ENCODE measurements around the gene SYTL3.

SYTL3 gene

GRCh38 chr6:158684311-158684710 is 34.5 kb downstream of the SYTL3 start:
- no peak for DNase-seq (ENCODE audit: extremely low spot score)
- CTCF ChIA-PET: interaction anchor here (0.6 to 0.7 kb wide), 2 partner anchors 24 to 451 kb away, joined by 3 to 4 read pairs; no protein-coding TSS in a partner anchor
- TF ChIP-seq BHLHE40 (IDR thresholded peaks at IDR 0.05; ENCODE audit: borderline replicate concordance): no peak
- no peak for TF ChIP-seq SP1 (IDR thresholded peaks at IDR 0.05)
- TF ChIP-seq NFRKB (IDR thresholded peaks at IDR 0.05): no peak
- no peak for TF ChIP-seq CTBP1 (IDR thresholded peaks at IDR 0.05; ENCODE audit: borderline replicate concordance)
- TF ChIP-seq FOXK2 (IDR thresholded peaks at IDR 0.05): no peak
- TF ChIP-seq HDGF (IDR thresholded peaks at IDR 0.05; ENCODE audit: borderline replicate concordance): no peak
- TF ChIP-seq FOXA1 (IDR thresholded peaks at IDR 0.05): no peak
- no peak for TF ChIP-seq PKNOX1 (IDR thresholded peaks at IDR 0.05)
- no peak for TF ChIP-seq TARDBP (IDR thresholded peaks at IDR 0.05)
- TF ChIP-seq ZNF384 (IDR thresholded peaks at IDR 0.05): no peak
- no peak for TF ChIP-seq SUZ12 (IDR thresholded peaks at IDR 0.05)
- no peak for TF ChIP-seq ELF4 (IDR thresholded peaks at IDR 0.05)
- TF ChIP-seq LEF1 (IDR thresholded peaks at IDR 0.05; ENCODE audit: borderline replicate concordance): no peak
- TF ChIP-seq FOXM1 (IDR thresholded peaks at IDR 0.05; ENCODE audit: borderline replicate concordance): no peak
- TF ChIP-seq L3MBTL2 (conservative IDR thresholded peaks at IDR 0.05): no peak
- no peak for TF ChIP-seq ARNT (IDR thresholded peaks at IDR 0.05)
- POLR2A ChIA-PET: no interaction called here

GRCh38 chr6:158684745-158685324 is 35.0 kb downstream of the SYTL3 start:
- POLR2A ChIA-PET: no interaction called here
- CTCF ChIA-PET: interaction anchor here (0.6 to 0.7 kb wide), 2 partner anchors 25 to 451 kb away, joined by 3 to 4 read pairs; no protein-coding TSS in a partner anchor
- no peak for TF ChIP-seq NFRKB (IDR thresholded peaks at IDR 0.05)
- TF ChIP-seq ZNF384 (IDR thresholded peaks at IDR 0.05): peak; percentile 60
- no peak for DNase-seq (ENCODE audit: extremely low spot score)

- ChIA-PET POLR2A (no interaction called here), CTCF (interaction anchor here (0.6 kb wide), 1 partner anchor 213 kb away, joined by 4 read pairs; no protein-coding TSS in a partner anchor)
- no peak for DNase-seq (ENCODE audit: extremely low spot score)
- no peak for TF ChIP-seq CTBP1 (IDR thresholded peaks at IDR 0.05; ENCODE audit: borderline replicate concordance)
- TF ChIP-seq ZNF384 (IDR thresholded peaks at IDR 0.05): no peak
- TF ChIP-seq ARNT (IDR thresholded peaks at IDR 0.05): no peak
- TF ChIP-seq TARDBP (IDR thresholded peaks at IDR 0.05): no peak
- TF ChIP-seq FOXM1 (IDR thresholded peaks at IDR 0.05; ENCODE audit: borderline replicate concordance): no peak
- TF ChIP-seq FOXK2 (IDR thresholded peaks at IDR 0.05): no peak
- TF ChIP-seq FOXA1 (IDR thresholded peaks at IDR 0.05): no peak
- TF ChIP-seq L3MBTL2 (conservative IDR thresholded peaks at IDR 0.05): no peak
- no peak for TF ChIP-seq HDGF (IDR thresholded peaks at IDR 0.05; ENCODE audit: borderline replicate concordance)
- no peak for TF ChIP-seq BHLHE40 (IDR thresholded peaks at IDR 0.05; ENCODE audit: borderline replicate concordance)
- TF ChIP-seq SUZ12 (IDR thresholded peaks at IDR 0.05): no peak
- no peak for TF ChIP-seq ELF4 (IDR thresholded peaks at IDR 0.05)
- TF ChIP-seq LEF1 (IDR thresholded peaks at IDR 0.05; ENCODE audit: borderline replicate concordance): no peak
- TF ChIP-seq SP1 (IDR thresholded peaks at IDR 0.05): no peak
- TF ChIP-seq PKNOX1 (IDR thresholded peaks at IDR 0.05): no peak
- no peak for TF ChIP-seq NFRKB (IDR thresholded peaks at IDR 0.05)
Observed at GRCh38 chr6:158686311-158686710, 36.5 kb downstream of the SYTL3 start.

- no peak for DNase-seq (ENCODE audit: extremely low spot score)
- POLR2A ChIA-PET: no interaction called here
- CTCF ChIA-PET: no interaction called here
- TF ChIP-seq SP1 (IDR thresholded peaks at IDR 0.05) (no peak), SUZ12 (IDR thresholded peaks at IDR 0.05) (no peak), LEF1 (IDR thresholded peaks at IDR 0.05; ENCODE audit: borderline replicate concordance) (no peak), FOXK2 (IDR thresholded peaks at IDR 0.05) (no peak), ARNT (IDR thresholded peaks at IDR 0.05) (no peak), NFRKB (IDR thresholded peaks at IDR 0.05) (no peak), L3MBTL2 (conservative IDR thresholded peaks at IDR 0.05) (no peak), TARDBP (IDR thresholded peaks at IDR 0.05) (no peak), BHLHE40 (IDR thresholded peaks at IDR 0.05; ENCODE audit: borderline replicate concordance) (no peak), ZNF384 (IDR thresholded peaks at IDR 0.05) (no peak), ELF4 (IDR thresholded peaks at IDR 0.05) (no peak), HDGF (IDR thresholded peaks at IDR 0.05; ENCODE audit: borderline replicate concordance) (no peak), PKNOX1 (IDR thresholded peaks at IDR 0.05) (no peak), FOXA1 (IDR thresholded peaks at IDR 0.05) (no peak), CTBP1 (IDR thresholded peaks at IDR 0.05; ENCODE audit: borderline replicate concordance) (no peak), FOXM1 (IDR thresholded peaks at IDR 0.05; ENCODE audit: borderline replicate concordance) (no peak)
Observed at GRCh38 chr6:158686791-158687381, 37.0 kb downstream of the SYTL3 start.

- TF ChIP-seq BHLHE40 (IDR thresholded peaks at IDR 0.05; ENCODE audit: borderline replicate concordance) (no peak), FOXK2 (IDR thresholded peaks at IDR 0.05) (no peak), ZNF384 (IDR thresholded peaks at IDR 0.05) (no peak), SP1 (IDR thresholded peaks at IDR 0.05) (no peak), ELF4 (IDR thresholded peaks at IDR 0.05) (no peak), PKNOX1 (IDR thresholded peaks at IDR 0.05) (no peak), CTBP1 (IDR thresholded peaks at IDR 0.05; ENCODE audit: borderline replicate concordance) (no peak), HDGF (IDR thresholded peaks at IDR 0.05; ENCODE audit: borderline replicate concordance) (no peak), FOXA1 (IDR thresholded peaks at IDR 0.05) (no peak), FOXM1 (IDR thresholded peaks at IDR 0.05; ENCODE audit: borderline replicate concordance) (no peak)
- DNase-seq (ENCODE audit: extremely low spot score): no peak
- ChIA-PET POLR2A (no interaction called here), CTCF (interaction anchor here (2.2 kb wide), 1 partner anchor 27 kb away, joined by 6 read pairs; no protein-coding TSS in a partner anchor)
Observed at GRCh38 chr6:158687506-158687905, 37.7 kb downstream of the SYTL3 start.

Data from HEK293T (cell line).